SU-DHL-6 (cell line): ENCODE measurements around the gene RADIL.

ENCODE experiments used
- H2AFZ ChIP-seq: fragments of 200-600 bp; sonication (generic); 2 replicates; pipeline ENCODE4 v1.6.1; 2014; ENCODE audit warnings: low read depth, mild to moderate bottlenecking, moderate library complexity, mixed read lengths, antibody characterized with exemption, low read length; ENCODE audit not compliant: severe bottlenecking
- H3F3A ChIP-seq: fragments of 200-600 bp; shearing (Covaris generic); 2 replicates; pipeline ENCODE4 v1.6.0; 2016; ENCODE audit warnings: antibody characterized with exemption, mild to moderate bottlenecking; ENCODE audit not compliant: insufficient read depth
- H3K27ac ChIP-seq: fragments of 200-600 bp; sonication (generic); 2 replicates; pipeline ENCODE4 v1.5.1; 2016; ENCODE audit warnings: low read depth, mild to moderate bottlenecking, low read length, moderate library complexity, mixed read lengths
- H3K27me3 ChIP-seq: fragments of 200-600 bp; sonication (generic), shearing (Covaris generic); 2 replicates; pipeline ENCODE4 v1.6.0; 2014; ENCODE audit warnings: mild to moderate bottlenecking, low read length
- H3K36me3 ChIP-seq: fragments of 200-600 bp; sonication (generic); 2 replicates; pipeline ENCODE4 v1.6.1; 2014; ENCODE audit warnings: mild to moderate bottlenecking, low read length, mixed read lengths
- H3K4me2 ChIP-seq: fragments of 300-600, 200-600 bp; shearing (Covaris generic), sonication (generic); 2 replicates; pipeline ENCODE4 v1.6.0; 2014; ENCODE audit warnings: low read length, low read depth, mild to moderate bottlenecking; ENCODE audit not compliant: poor library complexity, severe bottlenecking
- H3K4me3 ChIP-seq: fragments of 200-600 bp; sonication (generic); 2 replicates; pipeline ENCODE4 v1.5.1; 2014; ENCODE audit warnings: antibody characterized with exemption, low read length, mild to moderate bottlenecking, mixed read lengths; ENCODE audit not compliant: insufficient read depth, poor library complexity, severe bottlenecking
- H3K79me2 ChIP-seq: fragments of 200-600 bp; sonication (generic); 2 replicates; pipeline ENCODE4 v1.6.1; 2014; ENCODE audit warnings: mild to moderate bottlenecking, low read length, moderate library complexity; ENCODE audit not compliant: insufficient read depth
- H3K9ac ChIP-seq: fragments of 200-600 bp; sonication (generic); 2 replicates; pipeline ENCODE4 v1.7.0; 2014; ENCODE audit warnings: mild to moderate bottlenecking, low read length
- H3K9me2 ChIP-seq: fragments of 200-600 bp; sonication (generic); replicated peaks from 2 replicates; pipeline ENCODE4 v1.6.1; 2014; ENCODE audit warnings: low read length; ENCODE audit not compliant: insufficient read depth
- H3K9me3 ChIP-seq: fragments of 200-600 bp; sonication (generic); 2 replicates; pipeline ENCODE4 v1.6.1; 2014; ENCODE audit warnings: low read length, mixed read lengths; ENCODE audit not compliant: insufficient read depth
- H4K20me1 ChIP-seq: fragments of 200-600 bp; sonication (generic); 2 replicates; pipeline ENCODE4 v1.6.1; 2014; ENCODE audit warnings: low read depth, mild to moderate bottlenecking, antibody characterized with exemption, low read length, moderate library complexity, mixed read lengths
- CTCF ChIP-seq: fragments of 200-600 bp; sonication (generic); IDR thresholded peaks from one replicate; pipeline ENCODE4 v1.5.1; 2017; ENCODE audit warnings: antibody characterized with exemption, mild to moderate bottlenecking, low read length, moderate library complexity; ENCODE audit not compliant: insufficient read depth, poor library complexity, severe bottlenecking
- EZH2phosphoT487 ChIP-seq: fragments of 200-600 bp; sonication (generic), shearing (Covaris generic); conservative IDR thresholded peaks from 2 replicates; pipeline ENCODE4 v1.6.1; 2018; ENCODE audit warnings: mild to moderate bottlenecking, antibody characterized with exemption, low read length, moderate library complexity, mixed read lengths

The RADIL gene

GRCh38 chr7:4799508-4800268 is 83.8 kb downstream of the RADIL start:
- Histone ChIP-seq H3K4me3 (no peak overlapping the region), H3K27me3 (no peaks in the 10 kb centered on the region), H3K27ac (no peak overlapping the region), H3K79me2 (no peaks in the 10 kb centered on the region), H3K4me2 (no peak overlapping the region), H2AFZ (no peak overlapping the region), H3K9me2 (no peaks in the 10 kb centered on the region), H3K9me3 (no peaks in the 10 kb centered on the region), H3F3A (no peaks in the 10 kb centered on the region), H4K20me1 (no peaks in the 10 kb centered on the region), H3K36me3 (no peaks in the 10 kb centered on the region), H3K9ac (no peak overlapping the region)
- no peak for TF ChIP-seq EZH2phosphoT487
- no peak for TF ChIP-seq CTCF

GRCh38 chr7:4798706-4799235 is 84.7 kb downstream of the RADIL start:
- Histone ChIP-seq H3K27ac (no peak overlapping the region), H3K36me3 (no peaks in the 10 kb centered on the region), H3K4me3 (no peak overlapping the region)

GRCh38 chr7:4797858-4798705 is 85.4 kb downstream of the RADIL start:
- no peak overlapping the region for H3K27ac ChIP-seq
- TF ChIP-seq EZH2phosphoT487 (no peak), CTCF (no peak)
- no peak overlapping the region for H3K4me2 ChIP-seq

More at GRCh38 chr7:4798706-4799235, 84.7 kb downstream of the RADIL start:
- Histone ChIP-seq H3K4me2 (no peak overlapping the region), H3F3A (no peaks in the 10 kb centered on the region), H4K20me1 (no peaks in the 10 kb centered on the region), H3K9me2 (no peaks in the 10 kb centered on the region), H3K9ac (no peak overlapping the region), H2AFZ (no peak overlapping the region), H3K79me2 (no peaks in the 10 kb centered on the region), H3K9me3 (no peaks in the 10 kb centered on the region), H3K27me3 (no peaks in the 10 kb centered on the region)
- TF ChIP-seq CTCF, result no peak
- no peak for TF ChIP-seq EZH2phosphoT487

More at GRCh38 chr7:4797858-4798705, 85.4 kb downstream of the RADIL start:
- Histone ChIP-seq H3K4me3 (no peak overlapping the region), H3K9me3 (no peaks in the 10 kb centered on the region), H3K79me2 (no peaks in the 10 kb centered on the region), H3K9ac (no peak overlapping the region), H3K36me3 (no peaks in the 10 kb centered on the region), H3K9me2 (no peaks in the 10 kb centered on the region), H3F3A (no peaks in the 10 kb centered on the region), H2AFZ (no peak overlapping the region), H3K27me3 (no peaks in the 10 kb centered on the region), H4K20me1 (no peaks in the 10 kb centered on the region)
